A549 (cell line): ENCODE data around the gene PPAN. TPM values are rescaled to one million over a fixed set of nuclear protein-coding genes. Genes with fewer than 3 reads are reported as not detected.

Experiments
- ATAC-seq, 2 experiments: fragments of 200-7000 bp in 1 of 2; fragments of >200 bp in 1 of 2; cut with Nextera tagmentation in 1 of 2; cut with Tn5 transposase in 1 of 2; 3 replicates each; pipeline versions ENCODE4 v1.8.0 to v1.9.1; 2018 to 2020; ENCODE audit warnings: mild to moderate bottlenecking in 1 of 2, moderate library complexity in 1 of 2
- CTCF ChIA-PET: fragments of 300-600 bp; sonication (Branson Sonifier 250); formaldehyde crosslinking; extraction: SDS; loops from one replicate; lab custom pipeline; 2021; ENCODE audit warnings: antibody characterized with exemption, inconsistent platforms; lab: Yijun Ruan, JAX
- POLR2A ChIA-PET: fragments of 350-600 bp; formaldehyde crosslinking; extraction: SDS; loops from one replicate; lab custom pipeline; 2021; ENCODE audit warnings: antibody characterized with exemption, inconsistent platforms; lab: Yijun Ruan, JAX
- DNase-seq, 2 experiments: peaks; one replicate each; pipeline versions ENCODE4 v3.0.0 to v3.0.0-alpha.2; 2011 to 2016; ENCODE audit warnings: low read depth in 1 of 2, low spot score in 1 of 2
- FAIRE-seq: peaks from 2 replicates; lab custom pipeline; 2011; peaks lifted over from hg19 to GRCh38; lab: Jason Lieb, UNC
- H3K27ac ChIP-seq, 2 experiments: fragments of >200 bp; sonication (Bioruptor Twin); formaldehyde crosslinking; 3 replicates each; pipeline ENCODE4 v1.5.1; 2016 to 2017
- H3K4me1 ChIP-seq: fragments of >200 bp; sonication (Bioruptor Twin); formaldehyde crosslinking; 3 replicates; pipeline ENCODE4 v1.6.1; 2016
- H3K4me2 ChIP-seq: fragments of >200 bp; sonication (Bioruptor Twin); formaldehyde crosslinking; 3 replicates; pipeline ENCODE4 v1.6.1; 2016
- H3K4me3 ChIP-seq: fragments of >200 bp; sonication (Bioruptor Twin); formaldehyde crosslinking; 3 replicates; pipeline ENCODE4 v1.5.1; 2016
- H3K9me3 ChIP-seq: fragments of >200 bp; sonication (Bioruptor Twin); formaldehyde crosslinking; 3 replicates; pipeline ENCODE4 v1.6.1; 2016
- BHLHE40 ChIP-seq: IDR thresholded peaks from 2 replicates; pipeline ENCODE4 v1.6.1; 2012; ENCODE audit warnings: low read depth, low read length, inconsistent platforms
- CBX8 ChIP-seq: fragments of 200-600 bp; sonication (generic); IDR thresholded peaks from 2 replicates; pipeline ENCODE4 v1.6.1; 2016
- EP300 ChIP-seq, 2 experiments: fragments of >200 bp; sonication (Bioruptor Twin); formaldehyde crosslinking; IDR thresholded peaks; 2 replicates in 1 of 2; 3 replicates in 1 of 2; pipeline ENCODE4 v1.6.1; 2016 to 2017
- ESRRA ChIP-seq: fragments of 150-350 bp; IDR thresholded peaks from 2 replicates; pipeline ENCODE4 v1.6.1; 2014; ENCODE audit warnings: mild to moderate bottlenecking, low read length, borderline replicate concordance
- GATA3 ChIP-seq: IDR thresholded peaks from 2 replicates; pipeline ENCODE4 v1.6.1; 2012; ENCODE audit warnings: borderline replicate concordance
- HDAC2 ChIP-seq: fragments of 200-600 bp; sonication (generic); IDR thresholded peaks from 2 replicates; pipeline ENCODE4 v1.6.1; 2016
- HMGXB4 ChIP-seq: fragments of 250-450 bp; sonication (Bioruptor Pico); IDR thresholded peaks from 2 replicates; pipeline ENCODE4 v1.5.0; 2021; ENCODE audit warnings: mild to moderate bottlenecking, moderate library complexity, borderline replicate concordance
- JUN ChIP-seq, 2 experiments: fragments of >200 bp; sonication (Bioruptor Twin); formaldehyde crosslinking; IDR thresholded peaks; 2 replicates in 1 of 2; 3 replicates in 1 of 2; pipeline ENCODE4 v1.6.1; 2016 to 2017
- JUNB ChIP-seq: fragments of >200 bp; sonication (Bioruptor Twin); formaldehyde crosslinking; IDR thresholded peaks from 2 replicates; pipeline ENCODE4 v1.6.1; 2016
- KDM1A ChIP-seq: fragments of 200-600 bp; sonication (generic); IDR thresholded peaks from 2 replicates; pipeline ENCODE4 v1.6.1; 2016; ENCODE audit warnings: low read depth, mild to moderate bottlenecking
- MAZ ChIP-seq: fragments of 150-350 bp; IDR thresholded peaks from 2 replicates; pipeline ENCODE4 v1.6.1; 2014; ENCODE audit warnings: antibody characterized with exemption, low read depth, low read length, borderline replicate concordance
- MYC ChIP-seq: IDR thresholded peaks from 2 replicates; pipeline ENCODE4 v1.6.1; 2012; ENCODE audit warnings: mild to moderate bottlenecking, inconsistent platforms, low read length, improper control_type of control experiment, borderline replicate concordance
- NFE2L2 ChIP-seq: fragments of 150-350 bp; conservative IDR thresholded peaks from 2 replicates; pipeline ENCODE4 v1.6.1; 2014; ENCODE audit warnings: low read length
- NPAS2 ChIP-seq: fragments of 250-450 bp; sonication (Bioruptor Pico); IDR thresholded peaks from 2 replicates; pipeline ENCODE4 v1.8.0; 2022; ENCODE audit warnings: mild to moderate bottlenecking, moderate library complexity, borderline replicate concordance
- RARB ChIP-seq: fragments of 250-450 bp; sonication (Bioruptor Pico); IDR thresholded peaks from 2 replicates; pipeline ENCODE4 v1.8.0; 2021; ENCODE audit warnings: mild to moderate bottlenecking, moderate library complexity
- RCOR1 ChIP-seq: fragments of 150-350 bp; IDR thresholded peaks from 2 replicates; pipeline ENCODE4 v1.6.1; 2014; ENCODE audit warnings: antibody characterized with exemption, low read length, low read depth
- RFX5 ChIP-seq: fragments of 450-650 bp; IDR thresholded peaks from 2 replicates; pipeline ENCODE4 v1.7.1; 2014; ENCODE audit warnings: antibody characterized with exemption, mild to moderate bottlenecking, moderate library complexity
- SMC3 ChIP-seq: fragments of >200 bp; sonication (Bioruptor Twin); formaldehyde crosslinking; IDR thresholded peaks from 3 replicates; pipeline ENCODE4 v1.6.1; 2018; ENCODE audit warnings: inconsistent platforms
- SREBF2 ChIP-seq: fragments of 450-650 bp; IDR thresholded peaks from 2 replicates; pipeline ENCODE4 v1.6.1; 2014; ENCODE audit warnings: mild to moderate bottlenecking, moderate library complexity
- WGBS: methylation state at CpG from one replicate; pipeline ENCODE4 v1.1.6; 2017; ENCODE audit errors: missing lambda C conversion rate; 5-methylcytosine and 5-hydroxymethylcytosine counted together
- polyA plus RNA-seq, 4 experiments: library from polyadenylated mRNA; depleted of rRNA in 3 of 4; stranded (reverse); fragments of >200 nt; fragmentation: RNase III in 1 of 4; extraction: RNeasy Plus Mini Kit Qiagen cat#74134 plus additional on column Dnase treatment in 1 of 4; gene quantifications; 2 replicates in 3 of 4; 3 replicates in 1 of 4; pipeline ENCODE4 v1.2.3, GENCODE V29; 2011 to 2017
- TF ChIP-seq, protein P1 (sequence below): fragments of >200 bp; sonication (Bioruptor Twin); formaldehyde crosslinking; IDR thresholded peaks from 3 replicates; pipeline ENCODE4 v1.5.1; 2016
- TF ChIP-seq, protein P2 (sequence below): fragments of 150-350 bp; IDR thresholded peaks from 2 replicates; pipeline ENCODE4 v1.6.1; 2014; ENCODE audit warnings: low read depth, mild to moderate bottlenecking, low read length

PPAN gene
- polyA plus RNA-seq, 2 of the 4 experiments (the other 2 are of a cell fraction), result 26.6 to 65.0 TPM

- no peak for TF ChIP-seq MYC
- TF ChIP-seq JUNB, result no peak
- TF ChIP-seq, protein P1, sequence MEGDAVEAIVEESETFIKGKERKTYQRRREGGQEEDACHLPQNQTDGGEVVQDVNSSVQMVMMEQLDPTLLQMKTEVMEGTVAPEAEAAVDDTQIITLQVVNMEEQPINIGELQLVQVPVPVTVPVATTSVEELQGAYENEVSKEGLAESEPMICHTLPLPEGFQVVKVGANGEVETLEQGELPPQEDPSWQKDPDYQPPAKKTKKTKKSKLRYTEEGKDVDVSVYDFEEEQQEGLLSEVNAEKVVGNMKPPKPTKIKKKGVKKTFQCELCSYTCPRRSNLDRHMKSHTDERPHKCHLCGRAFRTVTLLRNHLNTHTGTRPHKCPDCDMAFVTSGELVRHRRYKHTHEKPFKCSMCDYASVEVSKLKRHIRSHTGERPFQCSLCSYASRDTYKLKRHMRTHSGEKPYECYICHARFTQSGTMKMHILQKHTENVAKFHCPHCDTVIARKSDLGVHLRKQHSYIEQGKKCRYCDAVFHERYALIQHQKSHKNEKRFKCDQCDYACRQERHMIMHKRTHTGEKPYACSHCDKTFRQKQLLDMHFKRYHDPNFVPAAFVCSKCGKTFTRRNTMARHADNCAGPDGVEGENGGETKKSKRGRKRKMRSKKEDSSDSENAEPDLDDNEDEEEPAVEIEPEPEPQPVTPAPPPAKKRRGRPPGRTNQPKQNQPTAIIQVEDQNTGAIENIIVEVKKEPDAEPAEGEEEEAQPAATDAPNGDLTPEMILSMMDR, result no peak
These were observed 38.2 kb downstream of the PPAN start (continued) for GRCh38 chr19:10144361-10144760.

DNA sequence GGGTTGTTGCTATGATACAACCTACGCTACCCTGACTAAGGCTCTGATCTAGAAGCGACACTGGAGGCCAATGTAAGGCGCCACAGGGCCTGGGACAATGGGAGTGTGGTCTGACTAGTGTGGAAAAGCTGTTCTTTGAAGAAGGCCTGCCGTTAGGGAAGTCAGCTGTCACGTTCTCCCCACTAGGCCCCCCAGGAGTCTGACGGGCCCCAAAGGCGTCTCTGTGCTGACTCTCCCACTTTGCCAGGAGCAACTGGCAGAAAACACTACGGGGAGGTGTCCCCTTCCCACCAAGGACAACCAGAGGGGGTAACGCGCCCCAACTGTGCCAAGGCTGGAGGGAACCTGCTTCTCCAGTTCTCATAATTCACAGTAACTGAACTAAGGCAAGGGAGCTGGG, 38.9 kb downstream of the PPAN start:
- no peak for DNase-seq
- Histone ChIP-seq H3K4me3 (no peak overlapping the region), H3K27ac (no peak overlapping the region), H3K9me3 (no peaks in the 10 kb centered on the region), H3K4me1 (no peaks in the 10 kb centered on the region), H3K4me2 (no peak overlapping the region)
- FAIRE-seq, result no peak
- no peak for TF ChIP-seq RARB (CRISPR knock-in tag)
- TF ChIP-seq KDM1A, result no peak
- no peak for TF ChIP-seq JUN (IDR thresholded peaks at IDR 0.05)
- no peak for TF ChIP-seq GATA3
- TF ChIP-seq MYC, result no peak
- no peak for TF ChIP-seq CBX8
- no peak for TF ChIP-seq HDAC2
- TF ChIP-seq, protein P1, result no peak
- no peak for TF ChIP-seq RCOR1
- TF ChIP-seq MAZ, result no peak
- no peak for TF ChIP-seq ESRRA
- no peak for TF ChIP-seq RFX5
- ChIA-PET CTCF (interaction anchor here (0.6 to 1.0 kb wide), 2 partner anchors 23 to 1124 kb away, joined by 3 read pairs; no protein-coding TSS in a partner anchor), POLR2A (no interaction called here)
- WGBS, result 100% methylated on average over 8 of the region's 10 CpGs
- no peak for ATAC-seq

GRCh38 chr19:10146142-10146541, 40.0 kb downstream of the PPAN start:
- H3K4me2 ChIP-seq, result no peak overlapping the region
- DNase-seq, result no peak
- TF ChIP-seq NFE2L2 (no peak), CBX8 (no peak)
- TF ChIP-seq, protein P2, sequence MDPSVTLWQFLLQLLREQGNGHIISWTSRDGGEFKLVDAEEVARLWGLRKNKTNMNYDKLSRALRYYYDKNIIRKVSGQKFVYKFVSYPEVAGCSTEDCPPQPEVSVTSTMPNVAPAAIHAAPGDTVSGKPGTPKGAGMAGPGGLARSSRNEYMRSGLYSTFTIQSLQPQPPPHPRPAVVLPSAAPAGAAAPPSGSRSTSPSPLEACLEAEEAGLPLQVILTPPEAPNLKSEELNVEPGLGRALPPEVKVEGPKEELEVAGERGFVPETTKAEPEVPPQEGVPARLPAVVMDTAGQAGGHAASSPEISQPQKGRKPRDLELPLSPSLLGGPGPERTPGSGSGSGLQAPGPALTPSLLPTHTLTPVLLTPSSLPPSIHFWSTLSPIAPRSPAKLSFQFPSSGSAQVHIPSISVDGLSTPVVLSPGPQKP, result no peak
- TF ChIP-seq, all 56 proteins: peak for 0
- Histone ChIP-seq H3K4me3 (no peak overlapping the region), H3K4me1 (no peaks in the 10 kb centered on the region), H3K27ac (no peak overlapping the region), H3K9me3 (no peaks in the 10 kb centered on the region)
- POLR2A ChIA-PET, result no interaction called here
- CTCF ChIA-PET, result interaction anchor here (1.0 kb wide), 1 partner anchor 22 kb away, joined by 3 read pairs; no protein-coding TSS in a partner anchor
- ATAC-seq, result no peak
- no peak for FAIRE-seq
- WGBS, result 93% methylated on average over 14 of the region's 14 CpGs

- ATAC-seq (no peak), FAIRE-seq (no peak), DNase-seq (no peak)
- POLR2A ChIA-PET, result no interaction called here
- 97% methylated on average over 12 of the region's 12 CpGs for WGBS
- Histone ChIP-seq H3K27ac (no peak overlapping the region), H3K4me3 (no peak overlapping the region), H3K9me3 (no peaks in the 10 kb centered on the region), H3K4me1 (no peaks in the 10 kb centered on the region), H3K4me2 (no peak overlapping the region)
- CTCF ChIA-PET, result interaction anchor here (1.1 kb wide), 1 partner anchor 31 kb away, joined by 3 read pairs; no protein-coding TSS in a partner anchor
- TF ChIP-seq HMGXB4 (CRISPR knock-in tag), result no peak
- TF ChIP-seq SREBF2, result no peak
- TF ChIP-seq NPAS2 (CRISPR knock-in tag), result no peak
- no peak for TF ChIP-seq EP300 (IDR thresholded peaks at IDR 0.05)
- no peak for TF ChIP-seq RARB (CRISPR knock-in tag)
- no peak for TF ChIP-seq SMC3
- no peak for TF ChIP-seq CBX8
- no peak for TF ChIP-seq BHLHE40
These were observed 43.3 kb downstream of the PPAN start for GRCh38 chr19:10149427-10149826.
